Skin of body (tissue), 2 donors: Measurements from ENCODE around the gene PLCD3. TPM values are rescaled to one million over a fixed set of nuclear protein-coding genes. Genes with fewer than 3 reads are reported as not detected.
"Not testable (repeated sequence)": the region's sequence is repeated elsewhere in the genome, so short reads cannot be mapped to it uniquely, and the experiment has no call there.

Source experiments
- DNase-seq: peaks from one replicate; lab custom pipeline; 2025; lab: John Stamatoyannopoulos, UW
- total RNA-seq: library from RNA; depleted of rRNA; stranded (reverse); fragments of >200 nt; gene quantifications from one replicate; pipeline ENCODE4 v1.2.3, GENCODE V29; 2014

The PLCD3 gene
- total RNA-seq, 1 donor from 2014 or later: 14.1 TPM

GRCh38 chr17:45135192-45135977 is 3.1 kb upstream of the PLCD3 start, which contains the start of gene ACBD4:
ACBD4 (plus strand) TSS chr17:45135687; CDS start chr17:45136145, 458 bp downstream.
- DNase-seq: peak; percentile 97

GRCh38 chr17:45132572-45133463 is 503 bp upstream of the PLCD3 start:
- DNase-seq: peak; percentile 58

DNA sequence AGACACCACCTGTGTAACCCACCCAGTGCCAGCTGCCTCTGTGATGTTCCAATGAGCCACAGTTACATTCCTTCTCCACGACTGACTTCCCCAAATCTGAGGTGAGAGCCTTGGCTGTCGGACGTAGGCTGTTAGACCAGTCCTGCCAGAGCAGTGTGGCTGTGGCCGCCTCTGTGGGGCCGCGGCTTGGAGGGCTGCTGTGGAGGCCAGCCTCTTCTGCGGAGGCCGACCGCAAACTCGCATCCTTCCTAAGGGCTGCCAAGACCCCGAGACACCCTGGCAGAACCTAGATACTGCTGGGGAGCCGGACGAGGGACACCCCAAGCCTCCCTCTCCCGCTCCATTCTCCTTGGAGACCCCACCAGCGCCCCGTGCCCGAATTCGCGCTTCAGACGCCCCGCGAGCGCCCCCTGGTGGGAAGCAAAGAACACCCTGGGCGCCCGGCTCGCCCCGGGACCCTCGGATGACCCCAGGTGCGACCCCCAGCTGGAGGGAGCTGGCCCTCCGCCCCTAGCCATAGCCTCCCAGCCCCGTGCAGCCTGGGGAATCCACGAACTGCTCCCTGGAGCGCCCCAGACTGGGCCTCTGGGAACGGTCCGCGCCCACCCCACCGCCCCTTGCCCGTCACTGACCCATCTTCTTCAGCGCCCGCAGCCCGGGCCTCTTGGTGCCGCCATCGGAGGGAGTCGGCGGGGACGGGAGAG is 547 bp downstream of the PLCD3 start:
- DNase-seq: peak; percentile 26

GRCh38 chr17:45130681-45131615 is 1.4 kb downstream of the PLCD3 start:
- no peak for DNase-seq

GRCh38 chr17:45129940-45130680 is 2.2 kb downstream of the PLCD3 start:
- DNase-seq: no peak

DNA sequence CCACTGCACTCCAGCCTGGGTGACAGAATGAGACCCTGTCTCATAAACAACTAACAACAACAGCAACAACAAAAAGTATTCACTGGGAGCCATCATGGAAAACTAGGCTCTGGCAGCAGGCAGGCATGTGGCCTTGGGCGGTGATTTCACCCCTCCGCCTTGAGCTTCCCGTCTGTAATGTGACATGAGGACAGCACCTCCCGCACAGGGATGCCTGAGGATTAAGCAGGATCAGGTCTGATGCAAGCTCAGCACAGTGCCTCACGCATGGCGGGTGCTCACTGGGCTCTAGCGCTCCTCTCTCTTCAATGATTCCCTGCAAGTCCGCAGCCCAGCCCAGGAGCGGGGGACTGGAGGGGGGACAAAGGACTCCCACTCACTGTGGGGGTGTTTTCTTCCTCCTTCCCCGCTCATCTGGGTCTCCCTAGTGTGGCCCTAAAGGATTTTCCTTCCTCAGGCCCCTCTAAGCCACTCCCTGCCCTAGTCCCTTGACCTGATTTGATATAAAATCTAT is 2.8 kb downstream of the PLCD3 start:
- DNase-seq: no peak

DNA sequence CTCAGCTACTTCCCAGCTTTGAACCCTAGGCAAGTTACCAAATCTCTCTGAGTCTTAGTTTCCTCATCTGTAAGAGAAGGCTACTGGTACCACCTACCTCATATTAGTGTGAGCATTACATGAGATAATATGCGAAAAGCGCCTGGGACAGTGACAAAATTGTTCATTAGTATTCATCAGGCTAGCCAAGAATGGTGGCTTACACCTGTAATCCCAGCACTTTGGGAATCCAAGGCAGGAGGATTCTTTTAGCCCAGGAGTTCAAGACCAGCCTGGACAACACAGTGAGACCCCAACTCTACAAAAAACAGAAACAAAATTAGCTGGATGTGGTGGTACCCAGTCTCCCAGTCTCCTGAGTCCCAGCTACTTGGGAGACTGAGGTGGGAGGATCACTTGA is 3.3 kb downstream of the PLCD3 start:
- DNase-seq: no peak

GRCh38 chr17:45128331-45128730 is 4.0 kb downstream of the PLCD3 start:
- no peak for DNase-seq

DNA sequence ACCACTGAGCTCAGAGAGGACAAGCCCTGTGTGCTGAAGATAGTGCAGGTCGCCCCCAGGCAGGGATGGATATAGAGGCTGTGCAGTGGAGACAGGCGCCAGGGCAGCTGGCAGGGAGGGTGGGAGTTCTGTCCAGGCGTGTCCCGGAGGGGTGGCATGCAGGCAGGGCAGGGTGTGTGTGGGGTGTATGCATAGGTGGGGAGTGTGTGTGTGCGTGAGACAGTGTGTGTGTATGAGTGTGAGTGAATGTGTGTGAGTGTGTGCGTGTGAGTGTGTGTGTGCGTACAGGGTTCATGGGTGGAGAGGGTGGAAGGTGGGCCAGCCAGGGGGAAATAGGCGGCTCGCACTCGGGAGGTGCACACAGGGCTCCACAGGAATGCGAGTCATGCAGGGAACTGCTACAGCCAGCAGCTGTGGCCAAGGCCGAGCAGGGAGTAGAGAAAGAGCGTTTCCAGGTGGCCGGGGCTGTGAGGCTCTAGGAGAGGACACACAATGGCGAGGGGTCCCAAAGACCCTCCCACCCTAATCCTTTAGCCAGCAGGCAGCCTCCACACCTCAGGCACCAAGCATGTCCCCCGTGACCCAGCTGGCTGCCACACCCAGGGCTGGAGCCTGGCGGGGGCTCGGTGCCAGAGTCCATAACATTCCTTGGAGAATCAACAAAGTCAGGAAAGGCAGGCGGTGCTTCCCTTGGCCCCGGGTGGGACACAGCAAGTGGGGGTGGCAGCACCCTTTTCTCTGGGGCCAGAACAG is 4.6 kb downstream of the PLCD3 start:
- no peak for DNase-seq

GRCh38 chr17:45127207-45127547 is 5.1 kb downstream of the PLCD3 start:
- no peak for DNase-seq

DNA sequence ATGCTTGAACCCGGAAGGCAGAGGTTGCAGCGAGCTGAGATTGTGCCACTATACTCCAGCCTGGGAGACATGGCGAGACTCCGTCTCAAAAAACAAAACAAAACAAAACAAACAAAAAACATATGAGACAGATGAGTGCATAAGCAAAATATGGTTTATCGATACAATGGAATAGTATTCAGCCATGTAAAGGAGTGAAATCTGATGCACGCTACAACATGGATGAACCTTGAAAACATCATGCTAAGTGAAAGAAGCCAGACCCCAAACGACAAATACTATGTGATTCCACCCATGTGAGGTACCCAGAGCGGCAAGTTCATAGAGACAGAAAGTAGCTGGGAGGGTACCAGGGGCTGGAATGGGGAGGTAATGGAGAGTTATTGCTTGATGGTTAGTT is 6.8 kb downstream of the PLCD3 start:
- DNase-seq: no peak

- DNase-seq: not testable (repeated sequence)
These were observed 7.6 kb downstream of the PLCD3 start for GRCh38 chr17:45124797-45125122.

DNA sequence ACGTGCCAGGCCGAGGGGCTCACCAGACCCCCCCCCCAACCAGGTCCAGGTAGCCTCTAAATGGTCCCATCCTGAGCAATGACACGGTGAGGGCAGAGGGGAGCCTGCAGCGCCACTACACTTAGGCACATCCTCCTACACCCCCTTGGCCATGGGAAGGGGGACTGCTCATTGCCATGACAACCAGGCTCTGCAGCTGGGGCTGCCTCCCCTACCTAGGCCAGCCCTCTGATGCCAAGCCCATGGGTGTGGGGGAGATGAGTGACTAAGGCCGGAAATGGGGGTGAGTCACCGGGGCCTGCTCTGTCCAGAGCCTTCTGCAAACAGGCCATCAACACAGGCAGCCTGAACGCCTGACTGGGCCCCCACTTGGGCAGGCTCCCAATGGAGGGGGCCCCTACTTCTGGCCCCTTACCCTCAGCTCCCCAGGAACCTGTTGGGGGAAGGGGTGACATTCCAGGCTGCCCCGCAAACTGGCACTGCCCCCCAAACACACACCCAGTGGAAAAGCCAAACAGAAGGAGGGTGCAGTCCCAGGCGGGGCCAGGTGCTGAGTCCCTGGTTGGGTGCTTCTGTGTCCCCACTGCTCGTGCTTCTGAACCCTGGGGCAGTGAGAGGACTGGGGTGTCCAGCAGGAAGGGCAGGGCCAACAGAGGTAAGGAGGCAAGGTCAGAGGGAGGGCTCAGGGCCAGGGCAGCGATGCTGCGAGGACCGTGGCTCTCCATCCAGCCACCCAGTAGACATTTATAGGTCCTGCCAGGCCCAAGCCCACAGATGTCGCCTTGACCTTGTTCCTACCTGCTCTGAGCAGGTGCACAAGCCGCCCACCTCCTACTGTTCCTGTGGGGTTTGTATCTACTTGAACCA is 8.2 kb downstream of the PLCD3 start:
- DNase-seq: no peak

GRCh38 chr17:45123076-45123770 is 9.1 kb downstream of the PLCD3 start:
- DNase-seq: no peak

GRCh38 chr17:45121055-45121454 is 11.3 kb downstream of the PLCD3 start:
- DNase-seq: no peak

- no peak for DNase-seq
These were observed 11.8 kb downstream of the PLCD3 start for GRCh38 chr17:45120558-45120957.

DNA sequence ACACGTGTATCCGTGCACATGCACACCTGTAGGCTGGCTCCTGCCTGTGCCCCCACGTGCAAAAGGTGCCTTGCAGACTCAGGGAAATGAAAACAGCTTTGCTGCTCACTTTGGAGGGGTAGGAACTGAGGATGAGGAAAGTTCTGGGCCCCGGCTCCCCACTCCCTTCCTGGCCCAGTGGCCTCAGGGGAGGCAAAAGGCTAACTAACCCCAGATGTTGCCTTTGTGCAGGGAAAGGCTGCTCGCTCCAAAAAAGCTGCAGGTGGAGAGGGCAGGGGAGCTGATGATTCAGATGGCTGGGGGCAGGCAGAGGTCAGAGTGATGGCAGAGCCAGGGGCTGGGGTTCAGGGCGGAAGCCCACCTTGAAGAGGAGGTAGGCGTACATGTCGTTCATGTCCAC is 12.4 kb downstream of the PLCD3 start:
- no peak for DNase-seq

GRCh38 chr17:45118691-45119090 is 13.6 kb downstream of the PLCD3 start:
- DNase-seq: no peak
